OCI-LY1 (cell line): ENCODE results near the gene DNAJC28.

Experiments
- EZH2 ChIP-seq: fragments of 200-600 bp; sonication (generic), shearing (Covaris generic); IDR thresholded peaks from 2 replicates; pipeline ENCODE4 v1.8.0; 2017; ENCODE audit warnings: borderline replicate concordance, mixed run types, mild to moderate bottlenecking, antibody characterized with exemption, low read length, moderate library complexity, mixed read lengths
- TF ChIP-seq, protein P1 (sequence below): fragments of 200-600 bp; sonication (generic), shearing (Covaris generic); IDR thresholded peaks from 2 replicates; pipeline ENCODE4 v1.5.1; 2017; ENCODE audit warnings: mild to moderate bottlenecking, antibody characterized with exemption, low read length, moderate library complexity, mixed read lengths

DNA sequence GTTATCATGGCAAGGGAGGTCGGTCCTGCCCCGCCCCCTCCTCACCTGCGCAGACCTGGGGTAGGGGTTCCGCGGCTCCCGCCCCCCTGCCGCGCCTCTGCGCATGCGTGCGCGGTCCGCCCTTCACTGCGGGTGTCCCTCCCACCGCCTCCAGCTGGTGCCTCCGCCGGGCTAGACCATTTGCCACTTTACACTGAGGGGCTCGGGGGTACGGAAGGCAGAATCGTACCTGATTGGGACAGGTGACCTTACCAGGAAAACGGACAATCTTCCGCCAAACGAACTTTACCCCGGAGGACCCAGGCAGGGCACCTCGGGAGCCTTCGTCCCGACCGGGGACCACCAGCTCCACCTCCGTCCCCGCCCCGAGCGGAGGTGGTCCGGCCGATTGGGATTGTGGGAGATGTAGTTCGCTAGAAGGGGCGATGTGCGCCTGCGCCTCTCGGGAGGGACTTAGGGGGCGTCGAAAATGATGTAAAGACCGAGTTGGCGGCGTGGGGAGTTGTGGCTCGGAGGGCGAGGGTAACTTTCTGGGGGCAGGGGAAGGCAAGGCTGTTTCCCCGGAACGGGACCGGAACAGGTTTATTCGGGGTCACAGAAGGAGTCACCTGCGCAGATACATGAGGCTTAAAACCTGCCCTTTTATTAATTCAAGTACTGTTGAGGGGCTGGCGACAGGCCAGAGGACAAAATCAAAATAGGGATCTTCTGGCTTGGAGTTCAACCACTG is at the start of gene DNAJC28:
- TF ChIP-seq, protein P1, sequence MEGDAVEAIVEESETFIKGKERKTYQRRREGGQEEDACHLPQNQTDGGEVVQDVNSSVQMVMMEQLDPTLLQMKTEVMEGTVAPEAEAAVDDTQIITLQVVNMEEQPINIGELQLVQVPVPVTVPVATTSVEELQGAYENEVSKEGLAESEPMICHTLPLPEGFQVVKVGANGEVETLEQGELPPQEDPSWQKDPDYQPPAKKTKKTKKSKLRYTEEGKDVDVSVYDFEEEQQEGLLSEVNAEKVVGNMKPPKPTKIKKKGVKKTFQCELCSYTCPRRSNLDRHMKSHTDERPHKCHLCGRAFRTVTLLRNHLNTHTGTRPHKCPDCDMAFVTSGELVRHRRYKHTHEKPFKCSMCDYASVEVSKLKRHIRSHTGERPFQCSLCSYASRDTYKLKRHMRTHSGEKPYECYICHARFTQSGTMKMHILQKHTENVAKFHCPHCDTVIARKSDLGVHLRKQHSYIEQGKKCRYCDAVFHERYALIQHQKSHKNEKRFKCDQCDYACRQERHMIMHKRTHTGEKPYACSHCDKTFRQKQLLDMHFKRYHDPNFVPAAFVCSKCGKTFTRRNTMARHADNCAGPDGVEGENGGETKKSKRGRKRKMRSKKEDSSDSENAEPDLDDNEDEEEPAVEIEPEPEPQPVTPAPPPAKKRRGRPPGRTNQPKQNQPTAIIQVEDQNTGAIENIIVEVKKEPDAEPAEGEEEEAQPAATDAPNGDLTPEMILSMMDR = no peak
- TF ChIP-seq EZH2 = no peak
